ENCODE data around the gene CSNK1G1. TPM values are rescaled to one million over a fixed set of nuclear protein-coding genes. Genes with fewer than 3 reads are reported as not detected.

Gene CSNK1G1
- total RNA-seq, 2 donors from 2014 or later: 3.5 to 4.8 TPM

DNA sequence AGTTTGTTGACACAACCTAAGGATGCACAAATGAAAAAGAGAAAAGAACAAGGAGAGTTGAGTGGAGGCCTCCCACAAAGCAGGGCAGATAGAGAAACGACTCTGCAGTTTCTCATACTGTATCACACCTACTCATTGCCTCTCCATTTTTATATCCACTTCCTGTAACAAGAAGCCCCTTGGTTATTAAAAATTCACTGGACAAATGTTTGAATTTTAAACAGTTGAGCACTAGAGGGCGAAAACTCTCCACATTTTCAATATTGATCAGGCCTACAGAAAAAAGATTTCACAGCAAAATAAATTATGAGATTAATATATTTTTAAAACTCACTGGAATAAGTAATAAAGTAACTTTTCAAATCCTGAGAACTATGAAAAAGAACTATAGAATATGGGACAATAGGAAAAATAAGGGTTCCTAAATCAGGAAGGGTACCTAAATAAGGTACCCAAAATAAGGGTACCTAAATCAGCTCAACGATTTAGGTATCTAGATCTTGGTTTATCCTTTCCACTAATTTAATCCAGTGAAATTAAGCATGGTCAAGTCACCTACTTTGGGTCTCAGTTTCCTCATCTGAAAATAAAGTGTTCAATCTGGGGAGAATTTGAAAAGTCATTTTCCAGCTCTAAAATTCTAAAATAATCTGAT is 146.2 kb downstream of the CSNK1G1 start:
- H3K4me1 ChIP-seq: no peaks in the 10 kb centered on the region
- no peaks in the 10 kb centered on the region for H3K27me3 ChIP-seq
- peaks cover 10% of the 10 kb centered on the region for H3K36me3 ChIP-seq
- TF ChIP-seq, protein P1, sequence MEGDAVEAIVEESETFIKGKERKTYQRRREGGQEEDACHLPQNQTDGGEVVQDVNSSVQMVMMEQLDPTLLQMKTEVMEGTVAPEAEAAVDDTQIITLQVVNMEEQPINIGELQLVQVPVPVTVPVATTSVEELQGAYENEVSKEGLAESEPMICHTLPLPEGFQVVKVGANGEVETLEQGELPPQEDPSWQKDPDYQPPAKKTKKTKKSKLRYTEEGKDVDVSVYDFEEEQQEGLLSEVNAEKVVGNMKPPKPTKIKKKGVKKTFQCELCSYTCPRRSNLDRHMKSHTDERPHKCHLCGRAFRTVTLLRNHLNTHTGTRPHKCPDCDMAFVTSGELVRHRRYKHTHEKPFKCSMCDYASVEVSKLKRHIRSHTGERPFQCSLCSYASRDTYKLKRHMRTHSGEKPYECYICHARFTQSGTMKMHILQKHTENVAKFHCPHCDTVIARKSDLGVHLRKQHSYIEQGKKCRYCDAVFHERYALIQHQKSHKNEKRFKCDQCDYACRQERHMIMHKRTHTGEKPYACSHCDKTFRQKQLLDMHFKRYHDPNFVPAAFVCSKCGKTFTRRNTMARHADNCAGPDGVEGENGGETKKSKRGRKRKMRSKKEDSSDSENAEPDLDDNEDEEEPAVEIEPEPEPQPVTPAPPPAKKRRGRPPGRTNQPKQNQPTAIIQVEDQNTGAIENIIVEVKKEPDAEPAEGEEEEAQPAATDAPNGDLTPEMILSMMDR (IDR thresholded peaks at IDR 0.05): peak; percentile 27 to 55
- no peak for DNase-seq (ENCODE audit: low spot score)
- no peak overlapping the region for H3K4me3 ChIP-seq
- no peak overlapping the region for H3K27ac ChIP-seq
- no peaks in the 10 kb centered on the region for H3K9me3 ChIP-seq

DNA sequence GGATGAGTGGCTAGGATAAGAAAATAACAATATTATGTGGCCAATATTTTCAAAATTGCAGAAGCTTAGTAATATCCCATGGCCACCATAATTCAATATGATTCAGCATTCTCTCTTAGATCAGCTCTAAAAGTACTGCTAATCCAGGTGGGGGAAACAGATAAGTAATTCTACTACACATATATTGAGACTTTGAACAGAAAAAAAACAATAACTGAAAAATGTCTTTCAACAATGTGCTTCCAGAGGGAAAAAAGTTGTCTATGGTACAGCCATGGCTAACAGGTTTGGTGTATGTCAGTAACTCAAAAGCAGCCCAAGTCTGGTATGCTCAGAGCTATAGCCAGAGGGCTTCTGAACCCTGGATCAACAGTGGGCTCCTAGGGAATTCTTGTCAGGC is 150.8 kb downstream of the CSNK1G1 start:
- Histone ChIP-seq H3K9me3 (no peaks in the 10 kb centered on the region), H3K36me3 (peaks cover 14% of the 10 kb centered on the region), H3K27me3 (no peaks in the 10 kb centered on the region), H3K4me3 (no peak overlapping the region), H3K4me1 (no peaks in the 10 kb centered on the region), H3K27ac (no peak overlapping the region)
- TF ChIP-seq, protein P1 (IDR thresholded peaks at IDR 0.05): no peak
- DNase-seq (ENCODE audit: low spot score): no peak

GRCh38 chr15:64197425-64197824 is 158.5 kb downstream of the CSNK1G1 start:
- TF ChIP-seq, protein P1 (IDR thresholded peaks at IDR 0.05): no peak
- Histone ChIP-seq H3K27ac (no peak overlapping the region), H3K9me3 (no peaks in the 10 kb centered on the region), H3K4me3 (no peak overlapping the region), H3K27me3 (no peaks in the 10 kb centered on the region), H3K4me1 (no peaks in the 10 kb centered on the region), H3K36me3 (peaks cover 9% of the 10 kb centered on the region)
- no peak for DNase-seq (ENCODE audit: low spot score)

DNA sequence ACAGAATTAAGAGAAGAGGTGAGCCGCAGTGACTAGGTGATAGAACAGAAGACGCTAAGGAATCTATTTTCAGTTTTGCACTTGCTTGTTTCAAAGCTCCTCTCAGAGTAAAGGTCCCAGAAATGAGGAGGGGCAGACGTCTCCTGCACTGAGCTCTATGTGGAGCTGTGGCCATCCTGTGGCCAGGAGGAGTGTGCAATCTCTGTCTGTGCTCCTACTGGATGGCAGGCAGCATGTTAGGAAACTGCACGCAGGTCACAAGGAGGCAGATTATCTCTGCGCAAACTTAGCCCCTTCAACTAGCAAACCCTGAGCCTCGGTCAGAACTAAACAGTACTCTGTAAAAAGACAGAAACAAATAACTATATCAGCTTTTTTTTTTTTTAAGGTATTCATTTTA is 162.0 kb downstream of the CSNK1G1 start:
- H3K27ac ChIP-seq: no peak overlapping the region
- TF ChIP-seq, protein P1 (IDR thresholded peaks at IDR 0.05): no peak
- H3K36me3 ChIP-seq: peaks cover 4% of the 10 kb centered on the region
- no peak overlapping the region for H3K4me3 ChIP-seq
- no peaks in the 10 kb centered on the region for H3K4me1 ChIP-seq
- H3K27me3 ChIP-seq: no peaks in the 10 kb centered on the region
- H3K9me3 ChIP-seq: no peaks in the 10 kb centered on the region
- no peak for DNase-seq (ENCODE audit: low spot score)

DNA sequence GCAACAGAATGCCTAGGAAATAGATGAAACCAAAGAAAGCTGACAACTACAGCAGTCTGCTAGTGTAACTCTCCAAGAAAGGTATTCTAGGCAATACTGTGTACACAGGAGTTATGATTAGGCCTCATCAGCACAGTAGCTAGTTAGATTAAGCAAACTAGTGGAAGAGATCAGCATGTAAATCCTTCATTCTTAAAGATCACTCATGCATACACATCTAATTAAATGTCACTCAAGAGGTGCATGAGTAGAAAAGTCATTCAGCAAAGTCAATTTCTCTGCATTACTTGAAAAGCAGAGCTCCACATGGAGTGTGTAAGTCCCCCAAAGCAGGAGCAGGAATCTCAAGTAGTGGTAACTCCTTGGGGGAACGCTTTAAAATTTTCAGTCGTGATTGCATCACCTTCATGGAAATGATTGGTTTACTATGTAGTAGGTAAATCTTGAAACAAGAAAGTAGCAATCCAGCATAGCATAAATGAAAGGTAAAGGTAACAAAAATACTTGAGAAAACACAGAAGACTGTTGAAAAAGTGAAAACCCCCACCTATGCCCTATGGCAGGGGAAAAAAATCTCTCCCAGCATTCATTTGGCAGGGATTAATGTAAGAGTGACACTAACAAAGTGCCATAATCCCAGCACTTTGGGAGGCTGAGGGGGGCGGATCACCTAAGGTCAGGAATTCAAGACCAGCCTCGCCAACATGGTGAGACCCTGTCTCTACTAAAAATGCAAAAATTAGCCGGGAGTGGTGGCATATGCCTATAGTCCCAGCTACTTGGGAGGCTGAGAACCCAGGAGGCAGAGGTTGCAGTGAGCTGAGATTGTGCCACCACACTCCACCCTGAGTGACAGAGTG is 163.8 kb downstream of the CSNK1G1 start:
- H3K4me1 ChIP-seq: no peaks in the 10 kb centered on the region
- H3K9me3 ChIP-seq: no peaks in the 10 kb centered on the region
- TF ChIP-seq, protein P1 (IDR thresholded peaks at IDR 0.05): no peak
- no peaks in the 10 kb centered on the region for H3K27me3 ChIP-seq
- H3K4me3 ChIP-seq: no peak overlapping the region
- H3K36me3 ChIP-seq: peaks cover 11% of the 10 kb centered on the region
- no peak overlapping the region for H3K27ac ChIP-seq
- DNase-seq (ENCODE audit: low spot score): no peak
